ENCODE data around the gene RAPGEF4. TPM values are rescaled to one million over a fixed set of nuclear protein-coding genes. Genes with fewer than 3 reads are reported as not detected.
A peak's percentile ranks its signal among the peaks of the same experiment; 100 is the strongest.

RAPGEF4 gene
- total and polyA plus RNA-seq, 9 donors = 1.1 to 2.4 (median 1.5) TPM

DNA sequence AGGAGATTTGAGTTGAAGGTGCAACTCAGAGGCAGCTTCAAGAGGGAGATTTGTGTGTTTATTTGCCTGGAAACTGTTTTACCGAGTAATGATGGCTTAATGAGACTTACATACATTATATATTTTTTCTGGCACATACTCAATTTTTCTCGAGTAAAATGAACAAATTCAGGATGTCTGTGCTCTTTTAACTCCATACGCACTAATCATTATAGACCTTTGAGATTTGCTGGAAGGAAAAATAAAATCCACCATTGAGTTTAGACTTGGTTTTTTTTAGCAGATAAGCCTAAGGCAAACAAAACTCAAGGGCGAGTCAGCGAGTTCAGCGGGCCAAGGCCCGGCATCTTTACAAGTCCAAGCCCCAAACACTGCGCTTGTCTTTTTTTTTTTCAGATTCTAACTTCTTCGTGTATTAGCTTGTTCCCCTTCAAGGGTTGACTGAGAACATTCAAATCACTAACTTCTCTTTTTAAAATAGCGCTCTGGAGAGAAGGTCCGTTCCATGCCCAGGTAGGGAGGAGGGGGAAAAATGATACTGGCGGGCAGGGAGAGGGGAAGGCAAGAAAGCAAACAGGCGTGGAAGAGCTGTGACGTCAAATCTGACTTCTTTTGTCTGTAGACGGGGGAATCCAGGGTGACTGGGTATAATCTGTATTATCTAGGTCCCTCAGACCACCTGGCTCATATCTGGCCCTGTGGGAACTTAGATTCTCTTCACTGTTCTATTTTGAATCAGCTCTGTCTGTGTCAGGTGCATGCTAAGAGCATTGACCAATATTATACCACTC, 267.3 kb downstream of the RAPGEF4 start:
- no peaks in the 10 kb centered on the region for H3K9me3 ChIP-seq (replicated peaks; ENCODE audit: control insufficient read depth, low read depth, low read length)
- no peaks in the 10 kb centered on the region for H3K4me1 ChIP-seq (ENCODE audit: control insufficient read depth, insufficient read depth, low read length)
- DNase-seq = no peak
- no peak overlapping the region for H3K4me3 ChIP-seq (ENCODE audit: low read length)
- 51% methylated on average over 8 of the region's 15 CpGs for WGBS (ENCODE audit: insufficient coverage)
- H3K27ac ChIP-seq (ENCODE audit: low read length) = no peak overlapping the region
- no peaks in the 10 kb centered on the region for H3K36me3 ChIP-seq (ENCODE audit: control insufficient read depth, insufficient read depth, low read length)
- no peaks in the 10 kb centered on the region for H3K27me3 ChIP-seq (ENCODE audit: control insufficient read depth, insufficient read depth, low read length)

DNA sequence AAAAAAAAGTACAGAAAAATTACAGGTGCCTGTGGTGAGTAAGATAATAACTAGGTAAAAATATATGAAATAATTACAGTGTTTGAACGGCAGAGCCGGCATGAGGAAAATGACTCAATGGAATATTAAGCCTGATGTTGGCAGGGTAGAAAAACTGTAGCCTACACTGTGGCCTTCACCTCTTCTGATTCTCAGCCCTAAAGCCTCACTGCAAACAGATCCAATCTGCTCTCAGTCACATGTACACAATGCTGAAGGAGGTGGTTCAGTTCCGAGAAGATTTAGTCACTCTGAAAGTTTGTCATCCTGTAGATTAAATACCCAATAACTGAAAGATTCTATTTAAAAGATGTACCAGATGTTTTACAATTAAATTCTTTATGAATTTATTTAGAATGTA, 273.1 kb downstream of the RAPGEF4 start:
- Histone ChIP-seq H3K27me3 (ENCODE audit: control insufficient read depth, insufficient read depth, low read length) (no peaks in the 10 kb centered on the region), H3K36me3 (ENCODE audit: control insufficient read depth, insufficient read depth, low read length) (no peaks in the 10 kb centered on the region), H3K27ac (ENCODE audit: low read length) (no peak overlapping the region), H3K9me3 (replicated peaks; ENCODE audit: control insufficient read depth, low read depth, low read length) (no peaks in the 10 kb centered on the region), H3K4me3 (ENCODE audit: low read length) (no peak overlapping the region), H3K4me1 (ENCODE audit: control insufficient read depth, insufficient read depth, low read length) (no peaks in the 10 kb centered on the region)
- 50% methylated on average over 2 of the region's 3 CpGs for WGBS (ENCODE audit: insufficient coverage)
- no peak for DNase-seq

DNA sequence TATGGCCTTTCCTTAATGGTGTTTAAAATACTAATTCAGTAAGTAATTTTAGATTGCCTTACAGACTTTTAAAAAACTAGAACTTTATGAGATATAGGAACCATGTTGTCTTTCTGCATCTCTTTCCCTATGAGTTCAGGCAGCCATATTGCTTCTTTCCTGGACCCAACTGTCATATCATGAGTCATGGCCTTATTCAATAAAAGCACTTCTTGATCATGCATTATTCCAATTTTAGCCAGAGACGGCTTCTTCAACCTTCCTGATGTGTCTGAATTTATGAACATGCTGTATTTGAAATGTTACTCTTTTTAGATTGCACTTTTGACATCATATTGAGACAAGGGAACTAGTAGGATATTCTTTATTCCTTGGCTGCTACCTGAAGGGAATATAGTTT, 274.6 kb downstream of the RAPGEF4 start:
- Histone ChIP-seq H3K27me3 (ENCODE audit: control insufficient read depth, insufficient read depth, low read length) (no peaks in the 10 kb centered on the region), H3K36me3 (ENCODE audit: control insufficient read depth, insufficient read depth, low read length) (no peaks in the 10 kb centered on the region), H3K4me1 (ENCODE audit: control insufficient read depth, insufficient read depth, low read length) (no peaks in the 10 kb centered on the region), H3K9me3 (replicated peaks; ENCODE audit: control insufficient read depth, low read depth, low read length) (no peaks in the 10 kb centered on the region), H3K27ac (ENCODE audit: low read length) (no peak overlapping the region), H3K4me3 (ENCODE audit: low read length) (no peak overlapping the region)
- DNase-seq = no peak
- no CpG with 5 or more reads among the region's 1 CpG for WGBS (ENCODE audit: insufficient coverage)

DNA sequence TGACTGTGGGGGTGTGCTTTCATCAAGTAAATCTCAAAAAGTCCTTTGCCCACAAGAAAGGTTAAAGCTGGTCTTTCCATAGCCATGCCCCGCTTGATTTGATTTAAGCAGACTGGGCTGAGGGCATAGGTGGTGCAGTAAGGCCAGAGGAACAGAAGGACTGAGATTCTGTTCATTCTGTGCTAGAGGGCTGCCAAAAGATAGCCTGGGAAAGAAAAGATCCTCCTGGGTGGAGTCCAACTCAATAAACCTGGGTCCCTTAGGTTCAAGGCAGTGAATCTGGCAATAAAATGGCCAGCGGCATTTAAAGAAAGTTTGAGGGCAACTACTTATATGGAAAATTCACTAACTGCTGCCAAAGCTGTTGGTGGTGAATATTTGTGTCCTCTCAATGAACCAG, 280.8 kb downstream of the RAPGEF4 start:
- WGBS (ENCODE audit: insufficient coverage) = 83% methylated on average over 1 of the region's 2 CpGs
- no peak for DNase-seq

DNA sequence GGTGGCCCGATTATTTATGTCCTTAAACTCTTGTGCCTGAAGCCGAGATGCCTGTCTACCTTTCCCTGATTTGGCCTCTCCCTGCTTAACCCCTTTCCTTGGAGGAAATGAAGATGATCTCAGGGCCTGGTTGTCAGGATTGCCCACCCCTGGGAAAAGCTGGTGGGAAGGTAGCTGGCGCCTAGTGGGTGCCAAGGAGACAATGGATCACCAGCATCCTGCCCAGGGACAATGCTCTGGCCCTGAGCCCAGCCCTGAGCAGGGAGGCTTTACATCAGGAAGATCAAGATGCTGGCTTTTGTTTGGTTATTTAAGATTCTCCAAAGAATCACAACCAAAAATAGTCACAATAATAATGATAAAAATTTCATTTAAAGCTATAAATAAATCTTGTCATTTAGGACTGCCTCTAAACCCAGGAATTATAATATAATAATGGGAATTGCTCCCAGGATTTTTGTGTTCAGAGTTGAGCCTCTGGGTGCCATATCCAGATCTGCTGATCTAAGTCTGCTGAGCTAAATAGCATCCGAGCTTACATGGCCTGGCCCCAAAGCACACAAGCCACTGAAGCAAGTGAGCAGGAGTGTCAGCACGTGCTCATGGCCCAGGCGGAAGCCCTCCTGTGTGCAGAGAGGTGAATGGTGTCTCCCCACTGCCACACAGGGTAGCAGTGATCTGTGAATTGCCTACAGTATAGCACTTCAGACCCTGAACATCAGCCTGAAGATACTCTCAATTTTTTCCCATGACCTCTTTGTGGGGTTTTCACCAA, 282.2 kb downstream of the RAPGEF4 start:
- Histone ChIP-seq H3K27ac (ENCODE audit: low read length) (no peak overlapping the region), H3K36me3 (ENCODE audit: control insufficient read depth, insufficient read depth, low read length) (no peaks in the 10 kb centered on the region), H3K4me3 (ENCODE audit: low read length) (no peak overlapping the region), H3K27me3 (ENCODE audit: control insufficient read depth, insufficient read depth, low read length) (no peaks in the 10 kb centered on the region), H3K4me1 (ENCODE audit: control insufficient read depth, insufficient read depth, low read length) (no peaks in the 10 kb centered on the region), H3K9me3 (replicated peaks; ENCODE audit: control insufficient read depth, low read depth, low read length) (no peaks in the 10 kb centered on the region)
- no peak for DNase-seq
- WGBS (ENCODE audit: insufficient coverage) = 62% methylated on average over 3 of the region's 6 CpGs

More for the DNA sequence above, 280.8 kb downstream of the RAPGEF4 start:
- H3K36me3 ChIP-seq (ENCODE audit: control insufficient read depth, insufficient read depth, low read length) = no peaks in the 10 kb centered on the region
- no peak overlapping the region for H3K4me3 ChIP-seq (ENCODE audit: low read length)
- no peaks in the 10 kb centered on the region for H3K9me3 ChIP-seq (replicated peaks; ENCODE audit: control insufficient read depth, low read depth, low read length)
- H3K27me3 ChIP-seq (ENCODE audit: control insufficient read depth, insufficient read depth, low read length) = no peaks in the 10 kb centered on the region
- no peaks in the 10 kb centered on the region for H3K4me1 ChIP-seq (ENCODE audit: control insufficient read depth, insufficient read depth, low read length)
- H3K27ac ChIP-seq (ENCODE audit: low read length) = no peak overlapping the region

DNA sequence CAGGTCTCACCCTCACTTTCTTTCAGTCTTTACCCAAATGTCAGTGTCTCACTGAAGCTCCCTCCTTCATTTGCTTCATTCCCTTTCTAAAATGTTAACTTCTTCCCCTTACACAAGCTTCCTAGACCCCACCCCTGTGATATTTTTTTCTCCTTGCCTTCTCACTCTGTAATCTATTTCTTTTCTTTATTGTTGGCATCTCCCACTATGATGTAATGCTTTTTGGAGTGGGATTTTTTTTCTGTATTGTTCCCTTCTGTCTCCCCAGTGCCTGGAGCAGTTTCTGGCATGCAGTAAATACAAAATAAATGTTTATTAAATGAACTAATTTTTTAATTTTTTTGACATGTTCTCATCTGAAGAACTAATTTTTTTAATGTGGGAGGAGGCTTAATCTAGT, 284.1 kb downstream of the RAPGEF4 start:
- peak; percentile 57 for DNase-seq

DNA sequence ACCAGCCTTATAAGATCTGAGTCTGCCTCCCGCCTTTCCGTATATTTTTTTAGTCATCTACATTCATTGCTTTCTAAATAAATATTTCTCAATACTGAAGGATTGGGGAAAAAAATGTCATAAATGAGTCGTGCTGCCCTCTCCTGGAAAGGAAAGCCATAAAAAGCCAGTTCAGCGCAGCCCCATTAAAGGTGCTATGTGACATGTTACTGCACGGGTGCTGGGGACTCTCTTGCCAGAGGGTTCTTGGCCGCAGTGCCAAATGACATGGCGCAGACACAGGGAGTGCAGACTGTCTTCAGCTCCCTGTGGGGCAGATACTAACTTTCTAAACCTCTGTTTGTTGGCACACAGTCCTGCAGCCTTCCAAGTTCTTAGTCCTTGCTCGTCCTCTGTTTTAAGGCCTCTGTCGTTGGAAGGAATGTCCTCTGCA, 286.3 kb downstream of the RAPGEF4 start:
- peak; percentile 13 for DNase-seq
- no peaks in the 10 kb centered on the region for H3K27me3 ChIP-seq (ENCODE audit: control insufficient read depth, insufficient read depth, low read length)
- H3K9me3 ChIP-seq (replicated peaks; ENCODE audit: control insufficient read depth, low read depth, low read length) = no peaks in the 10 kb centered on the region
- H3K27ac ChIP-seq (ENCODE audit: low read length) = no peak overlapping the region
- H3K36me3 ChIP-seq (ENCODE audit: control insufficient read depth, insufficient read depth, low read length) = no peaks in the 10 kb centered on the region
- H3K4me3 ChIP-seq (ENCODE audit: low read length) = no peak overlapping the region
- 47% methylated on average over 7 of the region's 9 CpGs for WGBS (ENCODE audit: insufficient coverage)
- H3K4me1 ChIP-seq (ENCODE audit: control insufficient read depth, insufficient read depth, low read length) = no peaks in the 10 kb centered on the region

More for the DNA sequence above, 284.1 kb downstream of the RAPGEF4 start:
- H3K9me3 ChIP-seq (replicated peaks; ENCODE audit: control insufficient read depth, low read depth, low read length) = no peaks in the 10 kb centered on the region
- H3K4me1 ChIP-seq (ENCODE audit: control insufficient read depth, insufficient read depth, low read length) = no peaks in the 10 kb centered on the region
- H3K27me3 ChIP-seq (ENCODE audit: control insufficient read depth, insufficient read depth, low read length) = no peaks in the 10 kb centered on the region
- no peak overlapping the region for H3K27ac ChIP-seq (ENCODE audit: low read length)
- no peaks in the 10 kb centered on the region for H3K36me3 ChIP-seq (ENCODE audit: control insufficient read depth, insufficient read depth, low read length)
- H3K4me3 ChIP-seq (ENCODE audit: low read length) = no peak overlapping the region

DNA sequence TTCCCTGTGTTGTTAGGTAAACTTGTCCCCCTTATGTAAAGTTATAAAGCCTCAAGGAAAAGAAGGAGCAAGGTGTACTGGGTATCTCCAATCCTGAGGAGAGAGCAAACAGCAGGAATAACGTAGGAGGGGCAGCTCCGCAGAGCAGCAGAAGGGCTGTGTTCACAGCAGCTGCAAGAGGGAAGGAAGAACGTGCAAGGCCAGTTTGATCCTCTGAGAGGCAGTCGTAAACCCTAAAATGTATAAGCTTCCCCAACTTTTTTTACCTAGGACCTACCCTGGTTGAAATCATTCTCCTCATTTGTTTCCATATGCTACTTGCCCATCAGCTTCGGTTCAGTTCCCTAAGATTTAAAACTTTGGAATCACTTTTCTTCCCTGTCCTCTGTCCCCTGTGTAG, 288.1 kb downstream of the RAPGEF4 start:
- H3K4me1 ChIP-seq (ENCODE audit: control insufficient read depth, insufficient read depth, low read length) = peaks cover 6% of the 10 kb centered on the region
- H3K27me3 ChIP-seq (ENCODE audit: control insufficient read depth, insufficient read depth, low read length) = no peaks in the 10 kb centered on the region
- H3K9me3 ChIP-seq (replicated peaks; ENCODE audit: control insufficient read depth, low read depth, low read length) = no peaks in the 10 kb centered on the region
- 60% methylated on average over 3 of the region's 5 CpGs for WGBS (ENCODE audit: insufficient coverage)
- H3K36me3 ChIP-seq (ENCODE audit: control insufficient read depth, insufficient read depth, low read length) = no peaks in the 10 kb centered on the region
- H3K4me3 ChIP-seq (ENCODE audit: low read length) = no peak overlapping the region
- H3K27ac ChIP-seq (ENCODE audit: low read length) = no peak overlapping the region
- DNase-seq = no peak

DNA sequence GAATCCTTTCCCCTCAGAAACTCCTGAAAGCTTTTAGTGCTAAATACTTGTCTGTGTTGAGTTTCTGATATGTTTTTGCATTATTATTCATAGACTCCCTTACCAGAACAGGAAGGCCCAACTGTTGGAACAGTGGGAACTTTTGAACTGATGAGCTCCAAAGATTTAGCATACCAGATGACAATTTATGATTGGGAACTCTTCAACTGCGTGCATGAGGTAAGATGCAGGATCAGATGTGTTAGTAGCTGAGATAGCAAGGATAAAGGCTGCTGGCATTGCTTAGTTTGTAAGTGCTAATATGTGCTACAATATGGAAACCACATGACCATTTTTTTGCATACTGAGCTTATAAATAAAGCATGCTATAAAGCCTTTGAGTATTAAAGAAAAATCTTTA, 290.8 kb downstream of the RAPGEF4 start:
- Histone ChIP-seq H3K4me3 (ENCODE audit: low read length) (no peak overlapping the region), H3K36me3 (ENCODE audit: control insufficient read depth, insufficient read depth, low read length) (no peaks in the 10 kb centered on the region), H3K9me3 (replicated peaks; ENCODE audit: control insufficient read depth, low read depth, low read length) (no peaks in the 10 kb centered on the region), H3K27ac (ENCODE audit: low read length) (no peak overlapping the region), H3K4me1 (ENCODE audit: control insufficient read depth, insufficient read depth, low read length) (peaks cover 10% of the 10 kb centered on the region), H3K27me3 (ENCODE audit: control insufficient read depth, insufficient read depth, low read length) (no peaks in the 10 kb centered on the region)
- WGBS (ENCODE audit: insufficient coverage) = no CpG with 5 or more reads among the region's 1 CpG
- no peak for DNase-seq

All from muscle of leg (tissue), 11 donors.